ENCODE data around the gene DUSP8. TPM values are rescaled to one million over a fixed set of nuclear protein-coding genes. Genes with fewer than 3 reads are reported as not detected.

DUSP8 gene
- total and polyA plus RNA-seq, 9 of the 15 experiments (the other 6 are each of a cell fraction or from before 2014, with no cell fraction given), result 0.14 to 2.0 (median 0.86) TPM; not detected in 2

- TF ChIP-seq ZBTB43 (CRISPR knock-in tag; IDR thresholded peaks at IDR 0.05), result no peak
These were observed 8.2 kb downstream of the DUSP8 start (continued) for GRCh38 chr11:1563697-1564534.

GRCh38 chr11:1563149-1563638 is 8.9 kb downstream of the DUSP8 start:
- Histone ChIP-seq H4K20me1 (replicated peaks; ENCODE audit: control insufficient read depth, insufficient read depth, low read length) (peaks cover 49% of the 10 kb centered on the region), H3K27ac (ENCODE audit: extremely low read depth, low read depth, low read length) (no peak overlapping the region), H3K27me3 (ENCODE audit: control insufficient read depth in 2 of 2, insufficient read depth in 2 of 2, low read length in 2 of 2) (peaks cover 0 to 48% of the 10 kb centered on the region in 2 experiments; a peak in 2 of 5 replicates), H3K4me1 (replicated peaks in 1 of 2; ENCODE audit: control insufficient read depth in 2 of 2, insufficient read depth in 2 of 2, low read length in 2 of 2) (peaks cover 0 to 63% of the 10 kb centered on the region in 2 experiments; a peak in 3 of 5 replicates), H3K79me2 (ENCODE audit: control insufficient read depth, insufficient read depth, low read length) (no peaks in the 10 kb centered on the region), H3K36me3 (ENCODE audit: control insufficient read depth, insufficient read depth, low read length) (no peaks in the 10 kb centered on the region), H3K4me2 (ENCODE audit: insufficient read depth, low read length) (no peak overlapping the region), H3K9me1 (ENCODE audit: control insufficient read depth, insufficient read depth, low read length) (peaks cover 3% of the 10 kb centered on the region), H3K9me3 (replicated peaks; ENCODE audit: control insufficient read depth, insufficient read depth, low read depth, low read length) (no peaks in the 10 kb centered on the region), H2AFZ (ENCODE audit: low read depth, low read length) (no peak overlapping the region), H3K9ac (ENCODE audit: insufficient read depth in 1 of 2, low read depth in 2 of 2, low read length in 2 of 2) (no peak overlapping the region), H3K4me3 (no peak overlapping the region)
- DNase-seq (ENCODE audit: extremely low read depth in 1 of 4, low spot score in 3 of 4), result no peak
- 17% methylated on average over 8 of the region's 12 CpGs for WGBS (ENCODE audit: insufficient coverage, low coverage, missing lambda C conversion rate)
- POLR2A ChIA-PET, result no interaction called here
- no peak for FAIRE-seq
- CTCF ChIA-PET (ENCODE audit: low intra/inter-chr PET ratio), result no interaction called here
- ATAC-seq, result no peak
- intact Hi-C loops (cut with micrococcal nuclease) (no loop called here), in situ Hi-C loops (cut with MboI) (no loop called here)
- no TSS peak for BruUV-seq (replicated peaks)
- TF ChIP-seq SLC30A9 (CRISPR knock-in tag; IDR thresholded peaks at IDR 0.05) (no peak), MITF (IDR thresholded peaks at IDR 0.05) (no peak), HBP1 (CRISPR knock-in tag; IDR thresholded peaks at IDR 0.05) (no peak), ZNF184 (CRISPR knock-in tag; IDR thresholded peaks at IDR 0.05) (no peak), AFF1 (IDR thresholded peaks at IDR 0.05; ENCODE audit: low read depth in 1 of 2, partially characterized antibody in 2 of 2) (no peak), ARID3B (CRISPR knock-in tag; IDR thresholded peaks at IDR 0.05; ENCODE audit: borderline replicate concordance) (no peak)
